ENCODE data around the gene MAPKAPK2.

DNA sequence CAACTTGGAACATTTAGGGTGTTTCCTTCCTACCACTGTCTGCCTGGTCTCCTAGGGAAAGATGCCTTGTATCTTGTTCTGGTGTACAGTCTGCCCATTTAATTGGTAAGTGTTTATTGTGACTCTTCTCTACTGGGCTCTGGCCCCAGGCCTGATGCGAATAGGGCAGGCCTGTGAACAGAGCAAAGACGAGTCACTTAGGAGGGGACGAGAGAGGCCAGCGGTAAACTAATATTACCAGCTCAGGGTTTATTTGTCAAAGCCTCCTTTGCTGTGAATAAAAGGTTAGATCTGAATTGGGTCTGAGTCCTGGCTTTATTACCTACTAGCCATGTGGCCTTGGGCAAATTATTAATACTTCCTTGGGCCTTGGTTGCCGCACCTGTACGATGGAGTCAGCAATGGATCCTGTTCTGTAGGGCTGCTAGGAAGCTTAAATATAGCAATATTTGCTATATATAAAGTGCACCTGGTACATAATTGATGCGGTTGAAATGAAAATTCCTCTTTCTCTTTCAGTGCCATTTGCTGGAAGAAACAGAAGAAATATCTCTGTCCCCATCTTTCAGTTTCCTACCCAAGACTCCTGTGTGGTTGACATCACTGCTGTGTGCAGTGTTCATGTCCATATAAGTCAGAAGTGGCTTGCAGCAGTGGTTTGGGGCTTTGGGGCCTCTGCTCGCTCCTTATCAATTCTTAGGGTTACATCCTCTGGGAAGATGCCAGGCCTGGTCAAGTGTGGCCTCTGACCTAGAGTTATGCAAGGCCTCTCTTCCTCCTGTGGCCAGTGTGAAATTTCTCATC is 32.4 kb downstream of the MAPKAPK2 start:
- TF ChIP-seq EZH2 (IDR thresholded peaks at IDR 0.05; ENCODE audit: borderline replicate concordance): no peak
- TF ChIP-seq, protein P1, sequence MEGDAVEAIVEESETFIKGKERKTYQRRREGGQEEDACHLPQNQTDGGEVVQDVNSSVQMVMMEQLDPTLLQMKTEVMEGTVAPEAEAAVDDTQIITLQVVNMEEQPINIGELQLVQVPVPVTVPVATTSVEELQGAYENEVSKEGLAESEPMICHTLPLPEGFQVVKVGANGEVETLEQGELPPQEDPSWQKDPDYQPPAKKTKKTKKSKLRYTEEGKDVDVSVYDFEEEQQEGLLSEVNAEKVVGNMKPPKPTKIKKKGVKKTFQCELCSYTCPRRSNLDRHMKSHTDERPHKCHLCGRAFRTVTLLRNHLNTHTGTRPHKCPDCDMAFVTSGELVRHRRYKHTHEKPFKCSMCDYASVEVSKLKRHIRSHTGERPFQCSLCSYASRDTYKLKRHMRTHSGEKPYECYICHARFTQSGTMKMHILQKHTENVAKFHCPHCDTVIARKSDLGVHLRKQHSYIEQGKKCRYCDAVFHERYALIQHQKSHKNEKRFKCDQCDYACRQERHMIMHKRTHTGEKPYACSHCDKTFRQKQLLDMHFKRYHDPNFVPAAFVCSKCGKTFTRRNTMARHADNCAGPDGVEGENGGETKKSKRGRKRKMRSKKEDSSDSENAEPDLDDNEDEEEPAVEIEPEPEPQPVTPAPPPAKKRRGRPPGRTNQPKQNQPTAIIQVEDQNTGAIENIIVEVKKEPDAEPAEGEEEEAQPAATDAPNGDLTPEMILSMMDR (IDR thresholded peaks at IDR 0.05; ENCODE audit: poor library complexity): no peak

All from hepatocyte (in vitro differentiated cells).